HG03045 (cell line): ENCODE data around the gene LAIR1.
"Not testable (repeated sequence)": the region's sequence is repeated elsewhere in the genome, so short reads cannot be mapped to it uniquely, and the experiment has no call there.

Source experiments
- ATAC-seq: cut with Tn5 transposase; IDR thresholded peaks from one replicate; pipeline ENCODE4 v1.9.1; 2021; ENCODE audit warnings: mild to moderate bottlenecking, moderate library complexity; ENCODE audit not compliant: unreplicated experiment

LAIR1 gene

GRCh38 chr19:54343868-54344267, 20.9 kb downstream of the LAIR1 start:
- no peak for ATAC-seq

GRCh38 chr19:54341295-54341694, 23.4 kb downstream of the LAIR1 start:
- ATAC-seq = no peak

GRCh38 chr19:54339646-54340358, 24.9 kb downstream of the LAIR1 start:
- ATAC-seq = no peak

DNA sequence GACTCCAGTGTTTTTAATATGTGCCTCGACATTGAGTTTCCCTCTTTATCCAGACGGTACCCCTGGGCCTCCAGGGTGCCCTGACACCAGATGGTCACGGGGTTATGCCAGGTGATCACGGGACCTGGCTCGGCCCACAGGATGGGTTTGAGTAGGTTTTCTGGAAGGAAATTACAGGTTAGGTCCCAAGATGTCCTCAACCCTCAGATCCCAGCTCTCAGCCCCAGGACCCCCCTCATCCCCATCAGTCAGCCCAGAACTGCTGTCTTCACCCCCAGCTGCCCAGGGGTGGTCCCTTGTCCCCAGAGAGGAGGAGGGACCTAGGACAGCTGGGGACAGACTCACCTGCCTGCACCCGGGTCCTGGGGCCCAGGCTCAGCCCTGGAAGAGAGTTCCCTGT, 26.2 kb downstream of the LAIR1 start:
- no peak for ATAC-seq

- no peak for ATAC-seq
Observed at GRCh38 chr19:54337858-54338230, 26.9 kb downstream of the LAIR1 start.

DNA sequence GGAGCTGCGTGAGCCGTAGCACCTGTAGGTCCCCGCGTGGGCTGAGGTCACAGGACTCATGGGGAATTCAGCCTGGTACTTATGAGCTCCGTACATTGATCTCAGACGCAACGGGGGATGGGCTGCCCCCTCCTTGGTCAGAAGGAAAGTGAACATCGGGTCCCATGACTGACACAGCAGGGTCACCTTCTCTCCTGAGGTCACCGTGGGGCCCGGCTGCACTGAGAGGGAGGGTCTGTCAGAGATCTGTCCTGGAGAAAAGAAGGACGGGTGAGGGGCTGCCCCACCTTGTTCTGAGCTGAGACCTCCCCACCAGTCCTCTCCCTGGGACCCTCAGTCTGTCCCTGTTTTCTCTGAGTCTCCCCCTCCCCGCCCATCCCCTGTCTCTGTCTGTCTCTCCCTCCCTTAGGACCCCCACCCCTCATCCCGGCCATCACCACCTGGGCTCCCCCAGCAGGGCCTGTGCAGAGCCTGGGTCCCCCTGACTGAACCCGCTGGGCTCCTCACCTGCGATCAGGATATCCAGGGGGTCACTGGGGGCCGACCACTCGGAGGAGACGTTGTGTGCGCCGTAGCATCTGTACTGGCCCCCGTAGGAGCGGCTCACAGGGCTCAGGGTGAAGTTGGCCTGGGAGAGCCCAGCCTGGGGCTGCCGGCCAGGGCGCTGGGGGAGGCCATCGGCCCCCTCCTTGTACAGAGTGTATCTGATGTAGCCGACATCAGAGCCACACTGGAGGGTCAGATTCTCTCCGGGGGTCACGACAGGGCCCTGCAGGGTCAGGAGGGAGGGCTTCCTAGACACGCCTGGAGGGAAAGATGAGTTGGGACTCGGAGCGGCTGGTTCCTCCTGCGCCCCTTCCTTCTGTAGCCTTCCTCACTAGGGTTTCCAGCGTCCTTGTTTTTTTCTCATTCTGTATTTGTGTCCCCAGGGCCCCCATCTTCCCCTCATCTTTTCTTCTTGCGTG, 27.6 kb downstream of the LAIR1 start:
- no peak for ATAC-seq

GRCh38 chr19:54335979-54336892, 28.5 kb downstream of the LAIR1 start:
- no peak for ATAC-seq

DNA sequence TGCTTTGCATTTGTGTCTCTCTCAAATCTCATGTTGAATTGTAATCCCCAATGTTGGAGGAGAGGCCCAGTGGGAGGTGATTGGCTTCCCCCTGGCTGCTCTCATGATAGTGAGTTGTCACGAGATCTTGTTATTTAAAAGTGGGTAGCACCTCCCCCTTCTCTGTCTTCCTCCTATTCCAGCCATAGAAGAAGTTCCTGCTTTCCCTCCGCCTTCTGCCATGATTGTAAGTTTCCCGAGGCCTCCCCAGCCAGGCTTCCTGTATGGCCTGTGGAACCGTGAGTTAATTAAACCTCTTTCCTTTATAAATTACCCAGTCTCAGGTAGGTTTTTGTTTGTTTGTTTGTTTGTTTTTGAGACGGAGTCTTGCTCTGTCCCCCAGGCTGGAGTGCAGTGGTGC, 29.6 kb downstream of the LAIR1 start:
- ATAC-seq = no peak

GRCh38 chr19:54333586-54334298, 31.0 kb downstream of the LAIR1 start:
- no peak for ATAC-seq

DNA sequence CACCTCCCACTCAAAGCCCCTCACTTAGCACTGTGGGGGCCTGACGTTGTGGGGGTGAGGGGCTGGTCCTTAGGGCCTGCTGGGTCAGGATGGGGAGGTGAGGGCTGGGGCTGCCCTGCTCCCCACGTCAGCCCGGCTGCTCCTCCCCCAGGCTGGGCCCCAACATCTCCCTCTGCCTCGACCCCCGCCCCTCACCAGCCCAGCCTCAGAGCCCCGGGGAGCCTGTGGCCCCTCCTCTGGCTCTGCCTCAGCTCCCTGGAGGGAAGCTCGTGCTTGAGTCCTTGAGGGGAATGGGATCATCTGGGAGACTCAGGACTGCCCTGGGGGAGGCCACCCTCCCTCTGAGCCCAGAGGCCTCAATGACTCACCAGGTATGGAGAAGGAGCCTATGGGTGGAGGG, 32.6 kb downstream of the LAIR1 start:
- no peak for ATAC-seq

GRCh38 chr19:54331626-54332025, 33.1 kb downstream of the LAIR1 start:
- ATAC-seq = no peak

- ATAC-seq = no peak
Observed at GRCh38 chr19:54329476-54330165, 35.1 kb downstream of the LAIR1 start.

DNA sequence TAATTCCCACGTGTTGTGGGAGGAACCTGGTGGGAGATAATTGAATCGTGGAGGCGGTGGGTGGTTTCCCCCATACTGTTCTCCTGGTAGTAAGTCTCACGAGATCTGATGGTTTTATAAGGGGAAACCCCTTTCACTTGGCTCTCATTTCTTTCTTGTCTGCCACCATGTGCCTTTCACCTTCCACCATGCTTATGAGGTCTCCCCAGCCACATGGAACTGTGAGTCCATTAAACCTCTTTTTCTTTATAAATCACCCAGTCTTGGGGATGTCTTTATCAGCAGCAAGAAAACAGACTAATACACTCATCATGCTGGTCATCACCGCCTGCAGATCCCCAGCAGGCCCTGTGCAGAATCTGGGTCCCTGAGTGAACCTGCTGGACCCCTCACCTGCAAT, 36.0 kb downstream of the LAIR1 start:
- not testable (repeated sequence) for ATAC-seq

DNA sequence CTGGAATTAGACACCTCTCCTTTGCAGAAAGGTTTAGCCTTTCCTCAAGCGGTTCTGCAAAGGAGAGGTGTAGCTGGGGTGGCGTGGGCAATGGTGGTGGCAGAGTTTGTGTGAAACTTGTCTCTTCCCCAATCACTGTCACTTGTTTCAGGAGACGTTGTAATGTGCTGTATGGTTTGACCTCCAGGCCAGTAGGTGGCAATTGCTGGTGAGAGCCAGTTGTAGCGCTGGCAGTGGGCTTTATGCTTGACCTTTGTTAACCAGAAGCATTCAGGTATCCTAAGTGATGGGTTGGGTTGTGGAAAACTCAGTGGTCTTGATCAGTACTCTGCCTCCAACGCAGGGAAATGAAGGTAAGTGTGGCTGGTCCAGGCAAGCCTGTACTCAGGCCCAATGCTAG, 39.1 kb downstream of the LAIR1 start:
- no peak for ATAC-seq

DNA sequence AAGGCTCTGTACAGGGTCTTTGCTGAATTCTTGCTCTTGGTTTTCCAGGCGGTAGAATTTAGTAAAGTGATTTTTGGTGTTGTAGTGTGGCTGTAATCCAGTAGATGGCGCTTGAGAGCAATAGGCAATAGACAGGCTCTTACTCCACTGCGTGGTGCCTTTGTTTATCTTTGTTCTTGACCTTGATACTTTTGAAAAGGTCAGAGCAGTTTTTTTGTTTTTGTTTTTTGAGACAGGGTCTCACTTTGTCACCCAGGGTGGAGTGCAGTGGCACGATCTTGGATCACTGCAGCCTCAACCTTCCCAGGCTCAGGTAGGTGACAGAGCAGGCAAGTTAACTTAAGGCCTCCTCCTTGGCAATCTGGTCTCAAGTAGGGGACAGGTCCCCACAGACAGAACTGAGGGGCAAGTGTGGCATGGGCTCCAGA, 39.5 kb downstream of the LAIR1 start:
- ATAC-seq = no peak

GRCh38 chr19:54324071-54324470, 40.7 kb downstream of the LAIR1 start:
- ATAC-seq = no peak

DNA sequence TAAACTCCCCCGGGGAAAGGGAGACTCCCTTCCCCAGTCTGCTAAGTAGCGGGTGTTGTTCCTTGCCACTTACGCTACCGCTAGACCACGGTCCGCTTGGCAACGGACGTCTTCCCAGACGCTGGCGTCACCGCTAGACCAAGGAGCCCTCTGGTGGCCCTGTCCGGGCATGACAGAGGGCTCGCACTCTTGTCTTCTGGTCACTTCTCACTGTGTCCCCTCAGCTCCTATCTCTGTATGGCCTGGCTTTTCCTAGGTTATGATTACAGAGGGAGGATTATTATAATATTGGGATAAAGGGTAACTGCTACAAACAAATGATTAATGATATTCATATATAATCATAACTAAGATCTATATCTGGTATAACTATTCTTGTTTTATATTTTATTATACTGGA, 41.8 kb downstream of the LAIR1 start:
- not testable (repeated sequence) for ATAC-seq

GRCh38 chr19:54322295-54322694, 42.4 kb downstream of the LAIR1 start:
- ATAC-seq = not testable (repeated sequence)

GRCh38 chr19:54319892-54320670, 44.6 kb downstream of the LAIR1 start:
- no peak for ATAC-seq
